ENCODE measurements around the gene CCDC141. TPM values are rescaled to one million over a fixed set of nuclear protein-coding genes. Genes with fewer than 3 reads are reported as not detected.

Gene CCDC141
- total and polyA plus RNA-seq, 2 of the 13 experiments (the other 11 are each of a cell fraction or from before 2014, with no cell fraction given) = not detected

- no peaks in the 10 kb centered on the region for H3K4me1 ChIP-seq (ENCODE audit: insufficient read depth, low read length)
- no peak overlapping the region for H2AFZ ChIP-seq (ENCODE audit: low read length)
- ChIA-PET POLR2A (no interaction called here), CTCF (ENCODE audit: low intra/inter-chr PET ratio, low total read pairs) (no interaction called here)
- no peak overlapping the region for H3K4me2 ChIP-seq (ENCODE audit: low read depth, low read length)
- in situ Hi-C loops (cut with HindIII; ENCODE audit: extremely low pct_ligation_motif_present, low pct_unique_long_range_greater_than_20kb) (no loop called here), intact Hi-C loops (cut with micrococcal nuclease; ENCODE audit: unreplicated experiment) (no loop called here)
- ATAC-seq (no peak), DNase-seq (ENCODE audit: low spot score) (no peak), FAIRE-seq (no peak)
- H3K9me3 ChIP-seq (ENCODE audit: low read length) = no peaks in the 10 kb centered on the region
- H3K79me2 ChIP-seq (ENCODE audit: insufficient read depth, low read length) = no peaks in the 10 kb centered on the region
- no peak overlapping the region for H3K4me3 ChIP-seq (replicated peaks in 1 of 3; ENCODE audit: insufficient read depth in 1 of 3, low read depth in 2 of 3, low read length in 3 of 3)
- no peaks in the 10 kb centered on the region for H4K20me1 ChIP-seq (ENCODE audit: insufficient read depth, low read length)
- 3% methylated on average over 3 of the region's 3 CpGs for WGBS (ENCODE audit: low lambda C conversion rate)
- no peak overlapping the region for H3K9ac ChIP-seq (ENCODE audit: insufficient read depth, low read depth, low read length)
- H3K27ac ChIP-seq (ENCODE audit: extremely low read length, insufficient read depth, low read length) = no peak overlapping the region
- TF ChIP-seq ZFX (CRISPR knock-in tag; IDR thresholded peaks at IDR 0.05; ENCODE audit: low read depth) (no peak), CHD2 (IDR thresholded peaks at IDR 0.05; ENCODE audit: low read depth, low read length) (no peak), MAFK (conservative IDR thresholded peaks at IDR 0.05 in 1 of 2, IDR thresholded peaks at IDR 0.05 in 1 of 2; ENCODE audit: low read length in 2 of 2) (no peak), EED (CRISPR knock-in tag; IDR thresholded peaks at IDR 0.05) (no peak), ZXDC (CRISPR knock-in tag; IDR thresholded peaks at IDR 0.05) (no peak), ZNF761 (CRISPR knock-in tag; conservative IDR thresholded peaks at IDR 0.05) (no peak), RXRA (CRISPR knock-in tag; IDR thresholded peaks at IDR 0.05) (no peak), ZNF33B (CRISPR knock-in tag; IDR thresholded peaks at IDR 0.05) (no peak), ZNF746 (CRISPR knock-in tag; IDR thresholded peaks at IDR 0.05) (no peak), SATB2 (CRISPR knock-in tag; IDR thresholded peaks at IDR 0.05) (no peak), CTCF (CRISPR knock-in tag; IDR thresholded peaks at IDR 0.05) (no peak), ZNF275 (CRISPR knock-in tag; IDR thresholded peaks at IDR 0.05; ENCODE audit: borderline replicate concordance) (no peak), BORCS8-MEF2B (CRISPR knock-in tag; IDR thresholded peaks at IDR 0.05) (no peak), CSRNP2 (CRISPR knock-in tag; conservative IDR thresholded peaks at IDR 0.05; ENCODE audit: low read depth) (no peak), GABPA (IDR thresholded peaks at IDR 0.05; ENCODE audit: low read depth, low read length) (no peak), GABPA (CRISPR knock-in tag; IDR thresholded peaks at IDR 0.05; ENCODE audit: low read depth) (no peak), BRD4 (CRISPR knock-in tag; IDR thresholded peaks at IDR 0.05) (no peak)
- no TSS peak for BruUV-seq (replicated peaks)
- peaks cover 0 to 19% of the 10 kb centered on the region in 2 experiments; a peak in 4 of 5 replicates for H3K27me3 ChIP-seq (ENCODE audit: control insufficient read depth in 1 of 2, insufficient read depth in 2 of 2, low read length in 2 of 2)
- H3K36me3 ChIP-seq (replicated peaks in 1 of 2; ENCODE audit: control insufficient read depth in 1 of 2, insufficient read depth in 2 of 2, low read length in 2 of 2) = no peaks in the 10 kb centered on the region
Measured at GRCh38 chr2:178870703-178871102, 179.2 kb downstream of the CCDC141 start.
